ENCODE results near the gene PRC1.

GRCh38 chr15:90931828-90932659 lies 62.3 kb downstream of the PRC1 start, which contains the start of gene HDDC3:
- TF ChIP-seq CTCF (IDR thresholded peaks at IDR 0.05), result peak; percentile 91
- no peak for TF ChIP-seq EZH2 (IDR thresholded peaks at IDR 0.05; ENCODE audit: borderline replicate concordance, insufficient read depth, low read depth, low read length, poor library complexity, severe bottlenecking)
